ENCODE measurements around the gene EDARADD.
"Not testable (repeated sequence)": the region's sequence is repeated elsewhere in the genome, so short reads cannot be mapped to it uniquely, and the experiment has no call there.

The EDARADD gene

GRCh38 chr1:236472850-236473788, 79.0 kb downstream of the EDARADD start:
- no peak for DNase-seq
- in situ Hi-C loops (cut with MboI; ENCODE audit: low pct_unique_long_range_greater_than_20kb, low sequenced_read_pairs): no loop called here

- in situ Hi-C loops (cut with MboI; ENCODE audit: low pct_unique_long_range_greater_than_20kb, low sequenced_read_pairs): loop anchor here (25.0 kb wide), 1 partner anchor 364 kb away; no protein-coding TSS in a partner anchor
- DNase-seq: no peak
Observed at GRCh38 chr1:236476019-236476418, 81.9 kb downstream of the EDARADD start.

- in situ Hi-C loops (cut with MboI; ENCODE audit: low pct_unique_long_range_greater_than_20kb, low sequenced_read_pairs): loop anchor here (25.0 kb wide), 1 partner anchor 369 kb away; no protein-coding TSS in a partner anchor
- no peak for DNase-seq
Observed at GRCh38 chr1:236480758-236481436, 86.8 kb downstream of the EDARADD start.

GRCh38 chr1:236484310-236484971, 90.4 kb downstream of the EDARADD start:
- DNase-seq: no peak
- in situ Hi-C loops (cut with MboI; ENCODE audit: low pct_unique_long_range_greater_than_20kb, low sequenced_read_pairs): loop anchor here (25.0 kb wide), 1 partner anchor 372 kb away; no protein-coding TSS in a partner anchor

- no peak for DNase-seq
- in situ Hi-C loops (cut with MboI; ENCODE audit: low pct_unique_long_range_greater_than_20kb, low sequenced_read_pairs): loop anchor here (25.0 kb wide), 1 partner anchor 374 kb away; no protein-coding TSS in a partner anchor
Observed at GRCh38 chr1:236486356-236487002, 92.4 kb downstream of the EDARADD start.

- in situ Hi-C loops (cut with MboI; ENCODE audit: low pct_unique_long_range_greater_than_20kb, low sequenced_read_pairs): loop anchor here (25.0 kb wide), 1 partner anchor 377 kb away; no protein-coding TSS in a partner anchor
- not testable (repeated sequence) for DNase-seq
Observed at GRCh38 chr1:236489161-236489560, 95.1 kb downstream of the EDARADD start.

- peak; percentile 67 for DNase-seq
- in situ Hi-C loops (cut with MboI; ENCODE audit: low pct_unique_long_range_greater_than_20kb, low sequenced_read_pairs): loop anchor here (25.0 kb wide), 1 partner anchor 378 kb away; no protein-coding TSS in a partner anchor
Observed at GRCh38 chr1:236489710-236490377, 95.8 kb downstream of the EDARADD start.

- DNase-seq: no peak
- in situ Hi-C loops (cut with MboI; ENCODE audit: low pct_unique_long_range_greater_than_20kb, low sequenced_read_pairs): loop anchor here (25.0 kb wide), 1 partner anchor 379 kb away; no protein-coding TSS in a partner anchor
Observed at GRCh38 chr1:236491469-236492136, 97.5 kb downstream of the EDARADD start.

GRCh38 chr1:236492378-236492777, 98.3 kb downstream of the EDARADD start:
- no peak for DNase-seq
- in situ Hi-C loops (cut with MboI; ENCODE audit: low pct_unique_long_range_greater_than_20kb, low sequenced_read_pairs): loop anchor here (25.0 kb wide), 1 partner anchor 380 kb away; no protein-coding TSS in a partner anchor

GRCh38 chr1:236494082-236494481, 100.0 kb downstream of the EDARADD start:
- DNase-seq: no peak
- in situ Hi-C loops (cut with MboI; ENCODE audit: low pct_unique_long_range_greater_than_20kb, low sequenced_read_pairs): loop anchor here (25.0 kb wide), 1 partner anchor 382 kb away; no protein-coding TSS in a partner anchor

GRCh38 chr1:236494586-236495466, 100.7 kb downstream of the EDARADD start:
- in situ Hi-C loops (cut with MboI; ENCODE audit: low pct_unique_long_range_greater_than_20kb, low sequenced_read_pairs): loop anchor here (25.0 kb wide), 1 partner anchor 383 kb away; no protein-coding TSS in a partner anchor
- no peak for DNase-seq

- DNase-seq: no peak
- in situ Hi-C loops (cut with MboI; ENCODE audit: low pct_unique_long_range_greater_than_20kb, low sequenced_read_pairs): loop anchor here (25.0 kb wide), 1 partner anchor 383 kb away; no protein-coding TSS in a partner anchor
Observed at GRCh38 chr1:236495467-236496112, 101.5 kb downstream of the EDARADD start.

- no peak for DNase-seq
- in situ Hi-C loops (cut with MboI; ENCODE audit: low pct_unique_long_range_greater_than_20kb, low sequenced_read_pairs): loop anchor here (25.0 kb wide), 1 partner anchor 386 kb away; no protein-coding TSS in a partner anchor
Observed at GRCh38 chr1:236497908-236498307, 103.8 kb downstream of the EDARADD start.

- DNase-seq: no peak
- in situ Hi-C loops (cut with MboI; ENCODE audit: low pct_unique_long_range_greater_than_20kb, low sequenced_read_pairs): no loop called here
Observed at GRCh38 chr1:236501093-236501492, 107.0 kb downstream of the EDARADD start.

GRCh38 chr1:236502579-236502971, 108.5 kb downstream of the EDARADD start:
- in situ Hi-C loops (cut with MboI; ENCODE audit: low pct_unique_long_range_greater_than_20kb, low sequenced_read_pairs): no loop called here
- DNase-seq: no peak
